ENCODE results near the gene FEM1B. TPM values are rescaled to one million over a fixed set of nuclear protein-coding genes. Genes with fewer than 3 reads are reported as not detected.

The FEM1B gene
- total and polyA plus RNA-seq, 2 donors (not counting 3 experiments of a cell fraction or from before 2014, with no cell fraction given) = 11.1 to 33.2 TPM

DNA sequence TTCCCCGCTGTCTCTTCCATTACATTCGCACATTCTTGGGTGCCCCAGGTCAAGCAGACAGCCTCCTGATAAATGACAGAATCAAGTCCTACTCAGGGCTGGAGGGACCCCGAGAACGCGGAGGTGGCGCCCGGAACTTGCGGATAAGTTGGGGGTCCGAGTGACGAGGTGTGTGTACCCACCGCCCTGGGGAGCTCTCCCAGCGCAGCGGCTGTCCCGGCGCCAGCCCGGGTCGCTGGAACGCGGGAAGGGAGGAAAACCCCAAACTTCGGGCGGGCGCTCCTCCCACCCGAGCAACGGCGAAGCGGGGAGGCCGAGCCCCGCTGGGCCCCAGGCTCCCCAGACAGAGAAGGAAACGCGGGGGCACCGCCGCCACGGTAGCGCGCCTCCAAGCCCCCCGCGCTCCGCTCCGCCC is 48.6 kb upstream of the FEM1B start:
- H3K79me2 ChIP-seq (ENCODE audit: control insufficient read depth, insufficient read depth, low read length) = peaks cover 45% of the 10 kb centered on the region
- peaks cover 15% of the 10 kb centered on the region for H3K4me1 ChIP-seq (ENCODE audit: control insufficient read depth, extremely low read depth, insufficient read depth, low read length)
- H3K4me2 ChIP-seq (ENCODE audit: insufficient read depth, low read length) = peak overlapping the region; percentile 85
- peak overlapping the region; percentile 87 for H3K9ac ChIP-seq (replicated peaks; ENCODE audit: extremely low read depth, insufficient read depth, low read length)
- dilution Hi-C loops (cut with MboI; ENCODE audit: extremely low pct_ligation_motif_present, low sequenced_read_pairs) = no loop called here
- FAIRE-seq = no peak
- no peaks in the 10 kb centered on the region for H3K9me3 ChIP-seq (replicated peaks; ENCODE audit: control insufficient read depth, insufficient read depth, low read length)
- no peaks in the 10 kb centered on the region for H3K27me3 ChIP-seq (ENCODE audit: control insufficient read depth in 2 of 2, insufficient read depth in 2 of 2, low read length in 2 of 2)
- POLR2A ChIA-PET = interaction anchor here (0.6 kb wide), 1 partner anchor 69 kb away, joined by 3 read pairs; no protein-coding TSS in a partner anchor
- no peaks in the 10 kb centered on the region for H3K9me1 ChIP-seq (replicated peaks; ENCODE audit: control insufficient read depth, extremely low read depth, insufficient read depth, low read length)
- no peaks in the 10 kb centered on the region for H4K20me1 ChIP-seq (replicated peaks; ENCODE audit: control insufficient read depth, extremely low read depth, insufficient read depth, low read length)
- H3K27ac ChIP-seq (ENCODE audit: insufficient read depth, low read depth, low read length) = peak overlapping the region; percentile 71
- H2AFZ ChIP-seq (ENCODE audit: low read depth, low read length) = peak overlapping the region; percentile 88
- no peaks in the 10 kb centered on the region for H3K36me3 ChIP-seq (ENCODE audit: control insufficient read depth in 2 of 2, extremely low read depth in 1 of 2, insufficient read depth in 2 of 2, low read length in 2 of 2)
- H3K4me3 ChIP-seq (replicated peaks in 1 of 3; ENCODE audit: insufficient read depth in 1 of 3, low read depth in 1 of 3, low read length in 3 of 3) = peak overlapping the region; percentile 65 to 85 (median 77)
- CTCF ChIA-PET = interaction anchor here (0.9 to 1.7 kb wide), 4 partner anchors 9 to 24 kb away, joined by 3 to 6 read pairs (median 4); no protein-coding TSS in a partner anchor
- TF ChIP-seq GATA2 (IDR thresholded peaks at IDR 0.05; ENCODE audit: insufficient read depth, insufficient read length, low read depth, low read length) (no peak), FOS (IDR thresholded peaks at IDR 0.05; ENCODE audit: borderline replicate concordance, insufficient read depth, low read length) (no peak), MYC (IDR thresholded peaks at IDR 0.05; ENCODE audit: low read depth, low read length) (no peak), POLR2AphosphoS5 (IDR thresholded peaks at IDR 0.05; ENCODE audit: insufficient read depth, low read depth, low read length) (no peak)
- no peak for DNase-seq (ENCODE audit: low read depth, low spot score)
- intact Hi-C loops (cut with micrococcal nuclease) = loop anchor here (2.0 to 5.0 kb wide), 2 partner anchors 24 to 367 kb away; partner anchors contain the start of gene CALML4
- TSS peak; percentile 24 for BruUV-seq (replicated peaks)

DNA sequence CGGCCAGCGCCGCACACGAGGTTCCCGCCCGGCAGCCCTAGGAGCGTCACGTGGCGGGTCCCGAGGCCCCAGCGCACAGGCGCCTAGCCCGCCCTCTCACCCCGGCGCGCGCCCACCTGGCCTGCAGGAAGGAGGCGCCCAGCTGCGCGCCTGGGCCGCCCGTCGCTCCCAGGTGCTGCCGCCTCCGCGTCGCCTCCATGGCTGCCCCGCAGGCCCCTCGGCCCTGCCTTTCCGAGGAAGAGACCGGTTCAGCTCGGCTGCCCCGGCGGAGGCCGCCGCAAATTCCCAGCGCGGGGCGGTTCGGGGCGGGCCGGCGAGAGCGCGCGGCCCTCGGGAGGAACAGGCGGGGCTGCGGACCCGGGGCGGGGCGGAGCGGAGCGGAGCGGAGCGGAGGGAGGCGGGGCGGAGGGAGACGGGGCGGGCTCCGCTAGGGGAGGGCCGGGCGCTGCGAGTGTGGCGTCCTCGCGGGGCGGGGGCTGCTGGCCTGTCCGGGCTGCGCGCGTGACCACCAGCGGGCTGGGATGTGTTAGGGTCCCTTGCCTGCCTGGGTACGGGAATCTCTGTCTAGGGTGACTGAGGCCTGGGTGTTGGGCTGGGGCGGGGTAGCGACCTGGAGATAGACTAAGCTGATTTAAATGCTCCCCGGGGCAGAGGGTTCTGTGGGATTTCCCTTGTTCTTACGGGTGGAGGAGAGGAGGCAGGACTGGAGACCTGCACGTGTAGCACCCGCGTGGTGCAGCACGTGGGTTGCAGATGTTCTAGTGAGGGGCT is 48.0 kb upstream of the FEM1B start, which contains the start of gene CLN6:
TSS of gene CLN6 (minus strand) at position 343 of the 771 bp plus-strand sequence. CDS start at position 199, 144 bp downstream.
- Histone ChIP-seq H3K27ac (ENCODE audit: insufficient read depth, low read depth, low read length) (peak within 1 kb of the TSS; percentile 71), H3K4me3 (replicated peaks in 1 of 3; ENCODE audit: insufficient read depth in 1 of 3, low read depth in 1 of 3, low read length in 3 of 3) (peak within 1 kb of the TSS; percentile 65 to 85 (median 77)), H3K27me3 (ENCODE audit: control insufficient read depth in 2 of 2, insufficient read depth in 2 of 2, low read length in 2 of 2) (no peaks in the 10 kb centered on the region), H3K9me3 (replicated peaks; ENCODE audit: control insufficient read depth, insufficient read depth, low read length) (no peaks in the 10 kb centered on the region), H3K36me3 (ENCODE audit: control insufficient read depth in 2 of 2, extremely low read depth in 1 of 2, insufficient read depth in 2 of 2, low read length in 2 of 2) (no peaks in the 10 kb centered on the region), H3K79me2 (ENCODE audit: control insufficient read depth, insufficient read depth, low read length) (peaks cover 40% of the 10 kb centered on the region), H3K4me1 (ENCODE audit: control insufficient read depth, extremely low read depth, insufficient read depth, low read length) (peaks cover 15% of the 10 kb centered on the region), H3K9me1 (replicated peaks; ENCODE audit: control insufficient read depth, extremely low read depth, insufficient read depth, low read length) (no peaks in the 10 kb centered on the region), H2AFZ (ENCODE audit: low read depth, low read length) (peak within 1 kb of the TSS; percentile 97), H4K20me1 (replicated peaks; ENCODE audit: control insufficient read depth, extremely low read depth, insufficient read depth, low read length) (no peaks in the 10 kb centered on the region), H3K4me2 (ENCODE audit: insufficient read depth, low read length) (peak within 1 kb of the TSS; percentile 91), H3K9ac (replicated peaks; ENCODE audit: extremely low read depth, insufficient read depth, low read length) (peak within 1 kb of the TSS; percentile 87)
- ChIA-PET POLR2A (interaction anchor here (0.6 kb wide), 1 partner anchor 68 kb away, joined by 3 read pairs; no protein-coding TSS in a partner anchor), CTCF (interaction anchor here (0.9 to 1.7 kb wide), 4 partner anchors 9 to 24 kb away, joined by 3 to 6 read pairs (median 4); no protein-coding TSS in a partner anchor)
- intact Hi-C loops (cut with micrococcal nuclease) = loop anchor here (1.0 to 5.0 kb wide), 3 partner anchors 25 to 367 kb away; partner anchors contain the start of genes CALML4 and FEM1B
- TF ChIP-seq POLR2A (IDR thresholded peaks at IDR 0.05; ENCODE audit: low read depth, low read length) (peak; percentile 67), MAX (IDR thresholded peaks at IDR 0.05; ENCODE audit: insufficient read depth, insufficient read length) (peak; percentile 91), EZH2 (IDR thresholded peaks at IDR 0.05; ENCODE audit: borderline replicate concordance, low read depth, low read length, severe bottlenecking) (no peak), MYC (IDR thresholded peaks at IDR 0.05; ENCODE audit: low read depth, low read length) (no peak), POLR2AphosphoS5 (IDR thresholded peaks at IDR 0.05; ENCODE audit: insufficient read depth, low read depth, low read length) (peak; percentile 79)
- no TSS peak for BruUV-seq (replicated peaks)
- FAIRE-seq (peak; percentile 71), DNase-seq (ENCODE audit: low read depth, low spot score) (peak; percentile 80)
- dilution Hi-C loops (cut with MboI; ENCODE audit: extremely low pct_ligation_motif_present, low sequenced_read_pairs) = no loop called here
